Measurements from ENCODE around the gene LRRC4C.

Gene LRRC4C

GRCh38 chr11:41074318-41074717 is 385.1 kb downstream of the LRRC4C start:
- DNase-seq (no peak), ATAC-seq (replicated peaks) (no peak)
- H3K4me3 Mint-ChIP-seq = no peak overlapping the region
- no peaks in the 10 kb centered on the region for H3K4me1 Mint-ChIP-seq (ENCODE audit: low read depth in 2 of 2)
- H3K27ac Mint-ChIP-seq = no peak overlapping the region
- no peaks in the 10 kb centered on the region for H3K27me3 Mint-ChIP-seq
- peaks cover 17 to 22% of the 10 kb centered on the region in 2 donors for H3K9me3 Mint-ChIP-seq
- no peaks in the 10 kb centered on the region for H3K36me3 Mint-ChIP-seq (ENCODE audit: insufficient read depth)

GRCh38 chr11:41065432-41065831 is 394.0 kb downstream of the LRRC4C start:
- no peaks in the 10 kb centered on the region for H3K27me3 Mint-ChIP-seq
- H3K4me1 Mint-ChIP-seq (ENCODE audit: low read depth in 2 of 2) = no peaks in the 10 kb centered on the region
- peaks cover 20 to 28% of the 10 kb centered on the region in 2 donors for H3K9me3 Mint-ChIP-seq
- H3K4me3 Mint-ChIP-seq = no peak overlapping the region
- ATAC-seq (replicated peaks) (no peak), DNase-seq (no peak)
- H3K27ac Mint-ChIP-seq = no peak overlapping the region
- no peaks in the 10 kb centered on the region for H3K36me3 Mint-ChIP-seq (ENCODE audit: insufficient read depth)

GRCh38 chr11:41058138-41058537 is 401.3 kb downstream of the LRRC4C start:
- Mint-ChIP-seq H3K36me3 (ENCODE audit: insufficient read depth) (no peaks in the 10 kb centered on the region), H3K27ac (no peak overlapping the region), H3K27me3 (no peaks in the 10 kb centered on the region), H3K4me3 (no peak overlapping the region), H3K9me3 (peaks cover 2 to 29% of the 10 kb centered on the region in 2 donors), H3K4me1 (ENCODE audit: low read depth in 2 of 2) (no peaks in the 10 kb centered on the region)
- no peak for ATAC-seq (replicated peaks)
- no peak for DNase-seq

GRCh38 chr11:41056892-41057569 is 402.4 kb downstream of the LRRC4C start:
- no peak overlapping the region for H3K4me3 Mint-ChIP-seq
- H3K27me3 Mint-ChIP-seq = no peaks in the 10 kb centered on the region
- H3K9me3 Mint-ChIP-seq = peaks cover 3 to 29% of the 10 kb centered on the region in 2 donors
- no peak for ATAC-seq (replicated peaks)
- H3K27ac Mint-ChIP-seq = no peak overlapping the region
- no peaks in the 10 kb centered on the region for H3K4me1 Mint-ChIP-seq (ENCODE audit: low read depth in 2 of 2)
- DNase-seq = no peak
- no peaks in the 10 kb centered on the region for H3K36me3 Mint-ChIP-seq (ENCODE audit: insufficient read depth)

GRCh38 chr11:41053894-41054293 is 405.6 kb downstream of the LRRC4C start:
- Mint-ChIP-seq H3K4me3 (no peak overlapping the region), H3K4me1 (ENCODE audit: low read depth in 2 of 2) (no peaks in the 10 kb centered on the region), H3K27me3 (no peaks in the 10 kb centered on the region), H3K36me3 (ENCODE audit: insufficient read depth) (no peaks in the 10 kb centered on the region), H3K27ac (no peak overlapping the region), H3K9me3 (peaks cover 6 to 14% of the 10 kb centered on the region in 2 donors)
- ATAC-seq (replicated peaks) = no peak
- no peak for DNase-seq

- H3K4me3 Mint-ChIP-seq = no peak overlapping the region
- no peaks in the 10 kb centered on the region for H3K4me1 Mint-ChIP-seq (ENCODE audit: low read depth in 2 of 2)
- no peak for DNase-seq
- no peaks in the 10 kb centered on the region for H3K36me3 Mint-ChIP-seq (ENCODE audit: insufficient read depth)
- H3K27ac Mint-ChIP-seq = no peak overlapping the region
- ATAC-seq (replicated peaks) = no peak
- peaks cover 6 to 14% of the 10 kb centered on the region in 2 donors for H3K9me3 Mint-ChIP-seq
- no peaks in the 10 kb centered on the region for H3K27me3 Mint-ChIP-seq
These were observed 407.4 kb downstream of the LRRC4C start for GRCh38 chr11:41051919-41052635.

GRCh38 chr11:41050791-41051190 is 408.7 kb downstream of the LRRC4C start:
- Mint-ChIP-seq H3K4me3 (no peak overlapping the region), H3K36me3 (ENCODE audit: insufficient read depth) (no peaks in the 10 kb centered on the region), H3K27ac (no peak overlapping the region), H3K4me1 (ENCODE audit: low read depth in 2 of 2) (no peaks in the 10 kb centered on the region), H3K9me3 (peaks cover 6 to 7% of the 10 kb centered on the region in 2 donors), H3K27me3 (no peaks in the 10 kb centered on the region)
- no peak for DNase-seq
- ATAC-seq (replicated peaks) = no peak

GRCh38 chr11:41047229-41047628 is 412.2 kb downstream of the LRRC4C start:
- H3K27me3 Mint-ChIP-seq = no peaks in the 10 kb centered on the region
- H3K27ac Mint-ChIP-seq = no peak overlapping the region
- no peaks in the 10 kb centered on the region for H3K4me1 Mint-ChIP-seq (ENCODE audit: low read depth in 2 of 2)
- H3K4me3 Mint-ChIP-seq = no peak overlapping the region
- H3K9me3 Mint-ChIP-seq = peaks cover 0 to 7% of the 10 kb centered on the region in 2 donors
- DNase-seq (no peak), ATAC-seq (replicated peaks) (no peak)
- no peaks in the 10 kb centered on the region for H3K36me3 Mint-ChIP-seq (ENCODE audit: insufficient read depth)

GRCh38 chr11:41045266-41045665 is 414.2 kb downstream of the LRRC4C start:
- Mint-ChIP-seq H3K9me3 (peaks cover 0 to 5% of the 10 kb centered on the region in 2 donors), H3K27ac (no peak overlapping the region), H3K27me3 (no peaks in the 10 kb centered on the region), H3K4me1 (ENCODE audit: low read depth in 2 of 2) (no peaks in the 10 kb centered on the region), H3K4me3 (no peak overlapping the region), H3K36me3 (ENCODE audit: insufficient read depth) (no peaks in the 10 kb centered on the region)
- ATAC-seq (replicated peaks) = no peak
- DNase-seq = no peak

- H3K4me3 Mint-ChIP-seq = no peak overlapping the region
- no peaks in the 10 kb centered on the region for H3K36me3 Mint-ChIP-seq (ENCODE audit: insufficient read depth)
- DNase-seq (no peak), ATAC-seq (replicated peaks) (no peak)
- no peaks in the 10 kb centered on the region for H3K4me1 Mint-ChIP-seq (ENCODE audit: low read depth in 2 of 2)
- no peaks in the 10 kb centered on the region for H3K27me3 Mint-ChIP-seq
- H3K9me3 Mint-ChIP-seq = peaks cover 0 to 5% of the 10 kb centered on the region in 2 donors
- no peak overlapping the region for H3K27ac Mint-ChIP-seq
These were observed 414.7 kb downstream of the LRRC4C start for GRCh38 chr11:41044747-41045146.

- H3K36me3 Mint-ChIP-seq (ENCODE audit: insufficient read depth) = no peaks in the 10 kb centered on the region
- no peaks in the 10 kb centered on the region for H3K27me3 Mint-ChIP-seq
- no peaks in the 10 kb centered on the region for H3K4me1 Mint-ChIP-seq (ENCODE audit: low read depth in 2 of 2)
- H3K27ac Mint-ChIP-seq = no peak overlapping the region
- ATAC-seq (replicated peaks) = no peak
- no peak for DNase-seq
- no peak overlapping the region for H3K4me3 Mint-ChIP-seq
- H3K9me3 Mint-ChIP-seq = peaks cover 0 to 6% of the 10 kb centered on the region in 2 donors
These were observed 416.8 kb downstream of the LRRC4C start for GRCh38 chr11:41042688-41043087.

- Mint-ChIP-seq H3K4me3 (no peak overlapping the region), H3K4me1 (ENCODE audit: low read depth in 2 of 2) (no peaks in the 10 kb centered on the region), H3K27me3 (no peaks in the 10 kb centered on the region), H3K27ac (no peak overlapping the region), H3K36me3 (ENCODE audit: insufficient read depth) (no peaks in the 10 kb centered on the region), H3K9me3 (peaks cover 0 to 6% of the 10 kb centered on the region in 2 donors)
- ATAC-seq (replicated peaks) = no peak
- no peak for DNase-seq
These were observed 419.0 kb downstream of the LRRC4C start for GRCh38 chr11:41040474-41040873.

- Mint-ChIP-seq H3K27me3 (no peaks in the 10 kb centered on the region), H3K9me3 (peaks cover 0 to 8% of the 10 kb centered on the region in 2 donors), H3K27ac (no peak overlapping the region), H3K4me3 (no peak overlapping the region), H3K4me1 (ENCODE audit: low read depth in 2 of 2) (no peaks in the 10 kb centered on the region), H3K36me3 (ENCODE audit: insufficient read depth) (no peaks in the 10 kb centered on the region)
- DNase-seq (no peak), ATAC-seq (replicated peaks) (no peak)
These were observed 419.9 kb downstream of the LRRC4C start for GRCh38 chr11:41039592-41039991.

GRCh38 chr11:41031551-41032060 is 427.8 kb downstream of the LRRC4C start:
- Mint-ChIP-seq H3K4me1 (ENCODE audit: low read depth in 2 of 2) (no peaks in the 10 kb centered on the region), H3K36me3 (ENCODE audit: insufficient read depth) (no peaks in the 10 kb centered on the region), H3K9me3 (peaks cover 8% of the 10 kb centered on the region in 2 donors), H3K27me3 (no peaks in the 10 kb centered on the region), H3K4me3 (no peak overlapping the region), H3K27ac (no peak overlapping the region)
- ATAC-seq (replicated peaks) (no peak), DNase-seq (no peak)
